HuH-7.5 (cell line): ENCODE results near the gene ZNF614.
A peak's percentile ranks its signal among the peaks of the same experiment; 100 is the strongest.
"Not testable (repeated sequence)": the region's sequence is repeated elsewhere in the genome, so short reads cannot be mapped to it uniquely, and the experiment has no call there.

ENCODE experiments used
- DNase-seq: peaks from one replicate; pipeline ENCODE4 v3.0.0; 2011; ENCODE audit warnings: low spot score

ZNF614 gene

DNA sequence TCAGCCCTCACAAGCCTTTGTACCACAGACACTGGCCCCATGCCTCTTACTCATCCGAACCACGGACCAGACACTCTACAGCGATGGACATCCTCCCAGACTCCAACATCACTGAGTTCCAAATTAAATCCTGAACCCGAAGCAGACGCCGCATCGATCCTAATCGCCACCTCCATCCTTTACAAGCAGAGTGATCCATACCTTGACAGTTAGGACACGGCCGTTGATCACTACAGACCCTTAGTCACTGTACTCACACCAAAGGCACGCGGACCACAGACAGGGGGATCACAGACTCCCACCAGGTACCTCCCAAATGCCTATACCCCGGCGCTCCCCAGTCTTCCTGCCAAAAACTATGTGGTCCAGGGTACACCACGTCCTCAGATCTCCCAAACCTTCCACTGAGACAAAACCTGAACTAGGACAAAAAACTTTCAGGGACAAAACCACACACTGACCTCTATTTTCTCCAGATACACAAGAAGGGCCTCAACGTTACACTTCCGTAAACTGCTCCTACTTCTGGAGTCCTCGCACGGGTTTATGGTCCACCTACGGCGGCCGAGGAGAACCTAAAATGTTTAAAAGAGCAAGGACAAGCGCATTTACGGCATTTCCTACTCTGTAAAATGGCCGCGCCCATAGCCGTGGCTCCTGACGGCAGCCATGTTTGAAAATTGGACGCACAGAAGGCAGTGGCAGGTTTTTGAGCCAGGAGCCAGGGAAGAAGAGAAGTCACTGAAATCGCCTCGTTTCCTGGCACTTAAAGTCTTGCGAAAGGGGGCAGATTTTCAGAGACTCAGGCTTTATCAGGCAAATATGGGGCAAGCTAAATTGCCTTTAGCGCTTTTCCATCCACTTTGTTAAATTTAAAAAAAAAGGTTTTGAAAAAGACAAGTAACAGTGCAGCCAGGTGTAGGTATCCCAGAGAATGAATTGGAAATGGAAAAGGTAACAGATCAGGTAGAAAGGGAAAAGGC, 41.6 kb downstream of the ZNF614 start, which contains the start of gene ZNF350:
ZNF350 (minus strand) TSS at position 532 of the 983 bp plus-strand sequence. CDS start 12,480 bp downstream, outside the sequence.
- peak; percentile 38 for DNase-seq

DNA sequence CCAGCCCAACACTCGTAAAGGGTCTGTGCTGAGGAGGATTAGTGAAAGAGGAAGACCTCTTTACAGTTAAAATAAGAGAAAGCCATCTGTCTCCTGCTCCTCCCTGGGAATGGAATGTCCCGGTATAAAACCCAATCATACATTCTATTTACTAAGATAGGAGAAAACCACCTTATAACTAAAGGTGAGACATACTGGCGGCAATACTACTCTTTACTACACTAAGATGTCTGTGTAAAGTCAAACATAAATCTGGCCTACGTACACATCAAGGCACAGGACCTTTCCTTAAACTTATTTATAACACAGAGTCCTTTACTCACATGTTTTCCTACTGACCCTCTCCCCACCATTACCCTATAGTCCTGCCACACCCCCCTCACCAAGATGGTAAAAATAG, 44.8 kb downstream of the ZNF614 start:
- no peak for DNase-seq

DNA sequence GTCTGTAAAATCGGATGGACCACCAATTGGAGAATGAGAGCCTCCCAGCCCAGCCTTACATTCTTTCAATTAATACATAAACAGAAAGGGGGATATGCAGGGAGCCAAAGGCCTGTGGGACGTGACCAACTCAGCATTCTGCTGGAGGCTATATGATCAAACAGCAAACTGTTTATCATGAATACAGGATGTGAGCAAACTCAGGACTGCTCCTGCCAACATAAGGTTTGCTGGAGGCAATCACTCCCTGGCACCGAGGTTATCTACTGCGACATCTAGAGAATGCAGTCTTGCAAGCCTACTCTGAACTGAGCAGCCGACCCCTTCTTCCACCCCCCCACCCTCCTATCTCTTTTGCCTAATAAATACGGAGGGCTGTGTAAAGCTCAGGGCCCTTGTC, 47.3 kb downstream of the ZNF614 start:
- DNase-seq: not testable (repeated sequence)

DNA sequence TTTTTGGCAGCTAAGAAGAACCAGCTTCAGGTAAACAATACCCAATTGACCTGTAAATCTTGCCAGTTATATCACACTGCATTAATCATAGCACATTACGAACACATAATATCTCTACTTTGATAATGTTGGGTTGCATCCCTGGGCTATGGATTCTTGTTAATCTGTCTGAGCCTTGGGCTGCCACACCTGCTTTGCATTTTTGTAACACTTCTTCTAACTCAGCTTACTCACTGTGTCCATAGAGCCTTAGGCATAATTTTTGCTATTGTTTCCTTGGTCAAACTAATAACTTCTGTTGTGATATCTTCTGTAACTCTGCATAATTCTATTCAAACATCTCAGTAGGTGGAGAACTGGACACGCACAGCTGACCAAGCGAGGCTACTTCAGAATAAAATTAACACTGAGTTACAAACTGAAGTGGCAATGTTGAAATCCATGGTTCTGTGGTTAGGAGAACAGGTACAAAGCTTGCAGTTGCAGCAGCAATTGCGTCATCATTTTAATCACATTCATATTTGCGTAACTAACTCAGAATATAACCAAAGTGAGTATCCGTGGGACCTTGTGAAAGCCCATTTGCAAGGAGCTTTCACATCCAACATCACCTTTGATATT, 48.0 kb downstream of the ZNF614 start:
- DNase-seq: no peak

DNA sequence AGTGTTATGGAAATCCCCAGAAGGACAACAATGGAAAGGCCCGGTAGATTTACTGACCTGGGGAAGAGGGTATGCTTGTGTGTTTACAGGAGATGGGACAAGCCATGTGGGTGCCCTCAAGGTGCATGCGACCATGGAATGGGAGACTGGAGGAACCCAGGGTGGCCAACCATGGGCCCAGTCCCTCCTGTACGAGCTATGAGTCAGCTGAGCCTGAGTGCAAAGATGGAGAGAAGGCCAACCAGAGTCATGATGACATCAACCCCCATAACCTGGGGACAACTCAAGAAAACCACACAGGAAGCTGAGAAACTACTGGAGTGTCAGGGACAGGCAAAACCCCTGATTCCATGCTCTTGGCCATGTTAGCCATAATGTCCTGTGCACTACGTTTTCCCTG, 49.3 kb downstream of the ZNF614 start:
- no peak for DNase-seq

DNA sequence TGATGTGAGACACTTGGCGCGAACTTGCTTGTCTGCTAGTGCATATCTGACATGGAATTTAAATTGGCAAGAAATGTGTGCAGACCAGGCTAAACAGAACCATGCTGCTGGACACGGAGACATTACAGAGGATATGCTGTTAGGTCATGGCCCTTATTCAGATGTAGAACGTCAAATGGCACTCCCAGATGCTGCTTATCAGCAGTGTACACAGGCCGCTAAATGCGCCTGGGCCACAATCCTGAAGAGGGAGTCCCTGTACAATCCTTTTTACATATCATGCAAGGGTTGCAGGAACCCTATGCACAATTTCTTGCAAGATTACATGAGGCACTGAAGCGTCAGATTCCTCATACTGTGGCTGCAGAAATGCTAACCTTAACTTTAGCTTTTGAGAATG, 50.8 kb downstream of the ZNF614 start:
- no peak for DNase-seq

DNA sequence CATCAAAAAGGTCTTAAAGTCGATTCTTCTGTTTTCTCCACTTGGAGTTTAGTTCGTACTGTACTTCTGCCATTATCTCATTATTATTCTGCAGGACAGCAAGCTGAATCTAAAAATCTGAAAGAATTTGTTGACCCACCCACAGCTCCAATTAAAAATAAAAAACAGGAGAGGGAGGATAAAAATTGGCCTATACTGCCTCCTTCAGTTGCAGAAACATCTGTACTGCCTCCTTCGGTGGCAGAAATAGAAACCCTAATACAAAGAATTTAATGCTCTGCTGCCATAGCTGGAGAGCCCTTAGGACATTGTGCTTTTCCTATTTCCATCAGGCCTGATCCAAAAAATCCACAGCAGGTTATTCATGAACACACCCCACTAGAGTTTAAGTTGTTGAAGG, 51.3 kb downstream of the ZNF614 start:
- DNase-seq: no peak

DNA sequence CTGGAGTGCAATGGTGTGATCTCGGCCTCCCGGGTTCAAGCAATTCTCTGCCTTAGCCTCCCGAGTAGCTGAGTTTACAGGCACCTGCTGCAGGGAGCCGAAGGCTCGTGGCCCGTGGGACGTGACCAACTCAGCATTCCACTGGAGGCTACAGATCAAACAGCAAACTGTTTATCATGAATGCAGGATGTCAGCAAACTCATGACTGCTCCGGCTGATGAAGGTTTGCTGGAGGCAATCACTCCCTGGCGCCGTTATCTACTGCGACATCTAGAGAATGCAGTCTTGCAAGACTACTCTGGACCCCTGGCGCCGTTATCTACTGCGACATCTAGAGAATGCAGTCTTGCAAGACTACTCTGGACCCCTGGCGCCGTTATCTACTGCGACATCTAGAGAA, 52.4 kb downstream of the ZNF614 start:
- DNase-seq: not testable (repeated sequence)

DNA sequence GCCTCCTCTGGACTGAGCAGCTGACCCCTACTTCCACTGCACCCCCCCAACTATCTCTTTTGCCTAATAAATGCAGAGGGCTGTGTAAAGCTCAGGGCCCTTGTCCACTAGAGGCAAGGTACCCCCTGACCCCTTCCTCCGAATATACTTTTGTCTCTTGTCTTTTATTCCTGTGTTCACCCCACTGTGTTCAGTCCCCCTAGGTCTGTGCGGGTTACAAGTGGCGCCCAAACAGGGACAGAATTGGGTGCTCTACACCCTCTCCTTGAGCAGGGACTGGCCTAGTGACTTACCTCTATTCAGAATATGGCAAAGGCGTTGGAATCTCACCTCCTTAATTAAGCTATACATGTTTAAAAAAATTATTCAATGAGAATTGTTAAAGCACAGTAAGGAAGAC, 56.6 kb downstream of the ZNF614 start:
- DNase-seq: no peak

DNA sequence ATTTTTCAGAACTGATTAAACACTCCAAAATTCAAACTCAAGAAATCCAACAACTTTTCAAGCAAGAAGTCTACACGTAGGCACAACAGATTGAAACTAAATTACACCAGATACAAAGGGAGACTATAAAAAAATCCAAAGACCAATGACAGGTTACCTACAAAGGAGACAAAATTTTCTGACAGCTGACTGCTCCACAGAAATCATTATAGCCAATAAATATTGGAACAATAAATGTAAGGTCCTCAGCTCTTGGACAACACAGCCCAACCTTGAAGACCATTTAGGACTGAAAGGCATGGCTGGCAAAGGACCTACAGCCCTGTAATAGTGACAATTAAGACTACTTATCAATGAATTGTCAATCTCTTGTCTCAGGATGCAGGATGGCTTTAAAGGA, 57.5 kb downstream of the ZNF614 start:
- no peak for DNase-seq

DNA sequence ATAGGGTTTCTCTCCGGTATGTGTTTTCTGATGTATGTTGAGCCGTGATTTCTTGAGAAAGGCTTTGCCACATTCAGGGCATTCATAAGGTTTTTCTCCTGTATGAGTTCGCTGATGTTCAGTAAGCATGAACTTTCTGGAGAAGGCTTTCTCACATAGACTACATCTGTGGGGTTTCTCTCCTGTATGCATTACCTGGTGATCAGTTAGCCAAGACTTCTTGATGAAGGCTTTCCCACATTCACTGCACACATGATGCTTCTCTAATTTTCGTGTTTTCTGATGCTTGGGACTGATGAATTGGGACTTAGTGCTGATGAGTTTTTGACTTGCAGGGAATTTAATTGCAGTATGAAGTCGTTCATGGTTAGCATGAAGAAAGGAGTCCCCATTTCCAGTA, 62.6 kb downstream of the ZNF614 start:
- no peak for DNase-seq
